OCI-LY7 (cell line): ENCODE measurements around the gene MTF2. TPM values are rescaled to one million over a fixed set of nuclear protein-coding genes. Genes with fewer than 3 reads are reported as not detected.
A peak's percentile ranks its signal among the peaks of the same experiment; 100 is the strongest.

Experiments used
- BruUV-seq: library from RNA; stranded (reverse); fragments of 400-500 nt; replicated peaks from 2 replicates; lab custom pipeline; 2021; lab: Mats Ljungman, UMichigan
- CTCF ChIA-PET: fragments of 300-600 bp; sonication (Branson Sonifier 250); formaldehyde crosslinking; loops from one replicate; lab custom pipeline; 2022; ENCODE audit warnings: antibody characterized with exemption; ENCODE audit not compliant: unreplicated experiment; lab: Charles Lee
- POLR2A ChIA-PET: fragments of 300-600 bp; sonication (Branson Sonifier 250); formaldehyde crosslinking; loops from one replicate; lab custom pipeline; 2022; ENCODE audit warnings: antibody characterized with exemption; lab: Charles Lee
- DNase-seq: peaks from one replicate; pipeline ENCODE4 v3.0.0-alpha.2; 2015; ENCODE audit warnings: low spot score
- H2AFZ ChIP-seq: fragments of 200-600 bp; sonication (generic), shearing (Covaris generic); 2 replicates; pipeline ENCODE4 v1.6.1; 2014; ENCODE audit warnings: mild to moderate bottlenecking, antibody characterized with exemption, low read length, moderate library complexity
- H3K27ac ChIP-seq: fragments of 200-600 bp; sonication (generic); 2 replicates; pipeline ENCODE4 v1.5.1; 2014; ENCODE audit warnings: mixed run types, low read depth, mild to moderate bottlenecking, moderate library complexity, low read length, inconsistent platforms; ENCODE audit not compliant: poor library complexity, severe bottlenecking
- H3K36me3 ChIP-seq: fragments of 200-600 bp; sonication (generic); 2 replicates; pipeline ENCODE4 v1.6.1; 2014; ENCODE audit warnings: mild to moderate bottlenecking, antibody characterized with exemption, low read length, moderate library complexity, mixed read lengths; ENCODE audit not compliant: insufficient read depth
- H3K4me1 ChIP-seq: fragments of 200-600 bp; sonication (generic); 2 replicates; pipeline ENCODE4 v1.5.1; 2014; ENCODE audit warnings: mild to moderate bottlenecking, low read length; ENCODE audit not compliant: insufficient read depth, poor library complexity, severe bottlenecking
- H3K4me2 ChIP-seq: fragments of 200-600 bp; sonication (generic); 2 replicates; pipeline ENCODE4 v1.6.1; 2014; ENCODE audit warnings: mild to moderate bottlenecking, low read length
- H3K4me3 ChIP-seq: fragments of 200-600 bp; sonication (generic); 2 replicates; pipeline ENCODE4 v1.5.1; 2014; ENCODE audit warnings: mild to moderate bottlenecking, low read depth, low read length; ENCODE audit not compliant: poor library complexity, severe bottlenecking
- H3K79me2 ChIP-seq: fragments of 200-600 bp; sonication (generic); 2 replicates; pipeline ENCODE4 v1.6.1; 2016; ENCODE audit warnings: low read depth, mild to moderate bottlenecking, low read length, moderate library complexity, mixed read lengths; ENCODE audit not compliant: insufficient read depth
- H3K9me2 ChIP-seq: fragments of 200-600 bp; sonication (generic); 2 replicates; pipeline ENCODE4 v1.6.1; 2016; ENCODE audit warnings: mild to moderate bottlenecking, low read length, mixed read lengths; ENCODE audit not compliant: insufficient read depth
- H3K9me3 ChIP-seq: fragments of 200-600 bp; sonication (generic); 2 replicates; pipeline ENCODE4 v1.6.1; 2014; ENCODE audit warnings: mild to moderate bottlenecking, mixed run types, low read length, mixed read lengths
- H4K20me1 ChIP-seq: fragments of 200-600 bp; sonication (generic); 2 replicates; pipeline ENCODE4 v1.6.1; 2014; ENCODE audit warnings: mild to moderate bottlenecking, antibody characterized with exemption, low read length, moderate library complexity, mixed read lengths; ENCODE audit not compliant: insufficient read depth
- EZH2phosphoT487 ChIP-seq: fragments of 200-600 bp; sonication (generic); IDR thresholded peaks from 2 replicates; pipeline ENCODE4 v1.6.1; 2018; ENCODE audit warnings: low read depth, borderline replicate concordance, mild to moderate bottlenecking, mixed run types, antibody characterized with exemption, low read length, moderate library complexity, mixed read lengths
- intact Hi-C: fragments of 100-400 bp; cut with micrococcal nuclease; formaldehyde crosslinking; loops from one replicate; pipeline ENCODE4 v1.10.0; 2022; ENCODE audit not compliant: unreplicated experiment
- total RNA-seq, 2 experiments: library from RNA; depleted of rRNA in 1 of 2; stranded (reverse); fragments of >200 nt in 1 of 2; shearing (Covaris generic) in 1 of 2; gene quantifications; 2 replicates each; pipeline ENCODE4 v1.2.3, GENCODE V29; 2014 to 2022
- TF ChIP-seq, protein P1 (sequence below): fragments of 200-600 bp; sonication (generic); conservative IDR thresholded peaks from 2 replicates; pipeline ENCODE4 v1.5.1; 2014; ENCODE audit warnings: mild to moderate bottlenecking, antibody characterized with exemption, low read length, moderate library complexity, mixed read lengths

The MTF2 gene
- total RNA-seq, 2 experiments from 2014 or later = 48.1 to 112 TPM

- Histone ChIP-seq H3K9me3 (no peaks in the 10 kb centered on the region), H3K79me2 (no peaks in the 10 kb centered on the region), H2AFZ (no peak overlapping the region; the same call in 1 of the 2 replicates), H3K27ac (peak overlapping the region; percentile 97), H3K36me3 (no peaks in the 10 kb centered on the region), H3K9me2 (no peaks in the 10 kb centered on the region), H3K4me1 (peaks cover 91% of the 10 kb centered on the region), H3K4me2 (peak overlapping the region; percentile 93), H3K4me3 (peak overlapping the region; percentile 59), H4K20me1 (no peaks in the 10 kb centered on the region)
- BruUV-seq = no TSS peak
- POLR2A ChIA-PET = interaction anchor here (0.5 to 8.8 kb wide), 14 partner anchors 8 to 229 kb away, joined by 3 to 61 read pairs (median 4); partner anchors contain the start of gene MTF2
- CTCF ChIA-PET = interaction anchor here (1.0 to 2.9 kb wide), 2 partner anchors 12 to 28 kb away, joined by 5 to 10 read pairs; no protein-coding TSS in a partner anchor
- no peak for DNase-seq
- TF ChIP-seq, protein P1, sequence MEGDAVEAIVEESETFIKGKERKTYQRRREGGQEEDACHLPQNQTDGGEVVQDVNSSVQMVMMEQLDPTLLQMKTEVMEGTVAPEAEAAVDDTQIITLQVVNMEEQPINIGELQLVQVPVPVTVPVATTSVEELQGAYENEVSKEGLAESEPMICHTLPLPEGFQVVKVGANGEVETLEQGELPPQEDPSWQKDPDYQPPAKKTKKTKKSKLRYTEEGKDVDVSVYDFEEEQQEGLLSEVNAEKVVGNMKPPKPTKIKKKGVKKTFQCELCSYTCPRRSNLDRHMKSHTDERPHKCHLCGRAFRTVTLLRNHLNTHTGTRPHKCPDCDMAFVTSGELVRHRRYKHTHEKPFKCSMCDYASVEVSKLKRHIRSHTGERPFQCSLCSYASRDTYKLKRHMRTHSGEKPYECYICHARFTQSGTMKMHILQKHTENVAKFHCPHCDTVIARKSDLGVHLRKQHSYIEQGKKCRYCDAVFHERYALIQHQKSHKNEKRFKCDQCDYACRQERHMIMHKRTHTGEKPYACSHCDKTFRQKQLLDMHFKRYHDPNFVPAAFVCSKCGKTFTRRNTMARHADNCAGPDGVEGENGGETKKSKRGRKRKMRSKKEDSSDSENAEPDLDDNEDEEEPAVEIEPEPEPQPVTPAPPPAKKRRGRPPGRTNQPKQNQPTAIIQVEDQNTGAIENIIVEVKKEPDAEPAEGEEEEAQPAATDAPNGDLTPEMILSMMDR = no peak
- TF ChIP-seq EZH2phosphoT487 = no peak
- intact Hi-C loops = no loop called here
These were observed 44.7 kb upstream of the MTF2 start for GRCh38 chr1:93034397-93034796.

- Histone ChIP-seq H3K79me2 (no peaks in the 10 kb centered on the region), H2AFZ (peak overlapping the region; percentile 70), H3K4me2 (no peak overlapping the region), H3K4me1 (peaks cover 69% of the 10 kb centered on the region), H3K9me3 (no peaks in the 10 kb centered on the region), H3K27ac (no peak overlapping the region), H3K4me3 (no peak overlapping the region), H4K20me1 (no peaks in the 10 kb centered on the region), H3K36me3 (no peaks in the 10 kb centered on the region), H3K9me2 (no peaks in the 10 kb centered on the region)
- no TSS peak for BruUV-seq
- no peak for TF ChIP-seq EZH2phosphoT487
- TF ChIP-seq, protein P1 = no peak
- ChIA-PET CTCF (interaction anchor here (1.0 to 1.1 kb wide), 2 partner anchors 10 to 20 kb away, joined by 3 to 4 read pairs; no protein-coding TSS in a partner anchor), POLR2A (interaction anchor here (0.6 to 8.8 kb wide), 4 partner anchors 11 to 471 kb away, joined by 4 to 61 read pairs (median 6); no protein-coding TSS in a partner anchor)
- DNase-seq = no peak
- intact Hi-C loops = no loop called here
These were observed 42.4 kb upstream of the MTF2 start for GRCh38 chr1:93036672-93037071.
